ENCODE data around the gene NUDT3. TPM values are rescaled to one million over a fixed set of nuclear protein-coding genes. Genes with fewer than 3 reads are reported as not detected.

NUDT3 gene
- total and polyA plus RNA-seq, 4 donors: 9.0 to 38.5 (median 22.8) TPM

DNA sequence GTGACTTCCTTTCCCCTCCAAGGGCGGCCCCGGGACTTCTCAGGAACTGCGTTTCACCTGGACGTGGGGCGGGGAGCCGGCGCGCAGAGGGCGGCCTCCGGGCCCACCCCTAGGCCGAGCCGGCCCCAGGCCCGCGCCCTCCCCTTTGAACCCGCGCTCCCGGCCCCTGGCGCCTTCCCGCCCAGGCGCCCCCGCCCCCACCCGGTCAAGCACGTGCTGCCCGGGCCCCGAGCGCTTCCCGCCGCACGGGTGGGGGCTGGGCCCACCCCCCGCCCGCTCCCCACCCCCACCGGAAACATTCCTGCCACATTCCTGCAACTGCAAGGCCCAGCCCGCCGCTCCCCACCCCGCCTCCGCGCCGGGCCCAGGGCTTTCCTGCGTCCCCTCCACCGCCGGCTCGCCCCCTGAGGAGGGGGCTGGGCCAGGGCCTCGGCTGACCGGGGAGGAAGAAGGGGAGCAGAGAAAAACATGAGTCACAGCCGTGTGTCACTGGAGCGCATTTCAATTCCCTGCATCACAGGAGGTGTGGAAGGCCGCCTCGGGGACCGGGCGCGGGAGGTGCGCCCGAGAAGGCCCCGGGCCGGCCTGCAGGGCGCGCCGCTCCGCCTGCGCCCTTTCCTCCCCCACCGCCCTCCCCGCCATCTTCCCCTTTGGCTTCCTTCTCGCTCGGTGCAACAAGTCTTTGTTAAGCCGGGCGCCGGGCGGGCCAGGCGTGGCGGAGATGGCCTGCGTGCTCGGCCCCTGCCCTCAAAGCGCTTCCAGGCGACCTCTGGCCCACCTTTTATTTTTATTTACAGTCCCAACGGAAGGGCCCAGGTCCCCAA is 156.9 kb downstream of the NUDT3 start:
- Histone ChIP-seq H3K4me3 (peak overlapping the region; percentile 0), H3K4me1 (ENCODE audit: control insufficient read depth in 5 of 5, insufficient read depth in 5 of 5, low read length in 5 of 5) (peaks cover 0 to 20% (median 8%) of the 10 kb centered on the region in 5 donors), H3K9ac (ENCODE audit: insufficient read depth in 1 of 2, low read length in 2 of 2) (peak overlapping the region; percentile 19 to 49), H3K9me3 (ENCODE audit: control insufficient read depth in 4 of 4, insufficient read depth in 3 of 4, low read length in 3 of 4) (no peaks in the 10 kb centered on the region), H3K27ac (ENCODE audit: low read depth in 1 of 2, low read length in 1 of 2) (peak overlapping the region; percentile 21 to 94), H3K36me3 (ENCODE audit: control insufficient read depth in 4 of 4, insufficient read depth in 4 of 4, low read length in 4 of 4) (peaks cover 0 to 1% (median 0%) of the 10 kb centered on the region in 4 donors), H3K27me3 (ENCODE audit: control insufficient read depth in 3 of 3, insufficient read depth in 3 of 3, low read length in 2 of 3) (no peaks in the 10 kb centered on the region)
- TF ChIP-seq CTCF (IDR thresholded peaks at IDR 0.05; ENCODE audit: control extremely low read depth, extremely low read depth): no peak
- peak; percentile 51 for ATAC-seq (ENCODE audit: insufficient read depth, low FRiP score)
- peak; percentile 61 to 84 (median 79) for DNase-seq
- WGBS, 2 donors: 3 to 9% methylated on average over 30 to 75 of the region's 75 CpGs

DNA sequence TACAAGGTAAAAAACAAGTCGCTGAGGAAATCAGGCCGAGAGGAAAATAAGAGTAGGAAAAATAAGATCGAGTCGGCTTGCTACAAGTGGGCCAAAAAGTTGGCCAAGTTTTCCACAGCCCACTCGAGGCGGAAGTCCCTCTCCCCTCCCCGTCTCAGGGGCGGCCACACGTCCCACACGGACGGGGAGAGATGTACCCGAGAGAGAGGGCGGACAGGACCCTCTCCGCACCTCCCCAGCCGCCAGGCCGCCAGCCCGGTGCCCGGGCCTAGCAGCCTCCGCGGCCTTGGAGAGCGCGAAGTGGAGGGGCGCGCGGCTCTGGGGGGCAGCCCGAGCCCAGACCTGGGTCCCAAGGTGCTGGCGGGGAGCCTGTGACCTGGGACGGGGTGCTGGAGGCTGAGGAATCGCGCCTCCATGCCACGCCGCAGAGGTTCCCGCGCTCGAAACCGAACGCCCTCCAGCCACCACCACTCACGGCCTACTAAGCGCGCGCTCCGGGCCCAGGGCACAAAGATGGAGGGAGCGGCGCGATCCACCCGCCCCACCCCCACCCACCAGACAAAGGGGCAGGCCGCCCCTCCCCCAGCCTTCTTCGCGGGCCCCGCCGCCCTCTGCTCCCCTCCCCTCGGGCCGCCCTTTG is 157.7 kb downstream of the NUDT3 start:
- DNase-seq (no peak), ATAC-seq (ENCODE audit: insufficient read depth, low FRiP score) (no peak)
- H3K9ac ChIP-seq (ENCODE audit: insufficient read depth in 1 of 2, low read length in 2 of 2): peak overlapping the region in 1 of 2 donors; percentile 25
- H3K4me3 ChIP-seq: no peak overlapping the region
- no peaks in the 10 kb centered on the region for H3K27me3 ChIP-seq (ENCODE audit: control insufficient read depth in 3 of 3, insufficient read depth in 3 of 3, low read length in 2 of 3)
- TF ChIP-seq CTCF (IDR thresholded peaks at IDR 0.05; ENCODE audit: control extremely low read depth, extremely low read depth): no peak
- H3K27ac ChIP-seq (ENCODE audit: low read depth in 1 of 2, low read length in 1 of 2): peak overlapping the region in 1 of 2 donors; percentile 74
- H3K36me3 ChIP-seq (ENCODE audit: control insufficient read depth in 4 of 4, insufficient read depth in 4 of 4, low read length in 4 of 4): no peaks in the 10 kb centered on the region
- no peaks in the 10 kb centered on the region for H3K9me3 ChIP-seq (ENCODE audit: control insufficient read depth in 4 of 4, insufficient read depth in 3 of 4, low read length in 3 of 4)
- WGBS, 2 donors: 75 to 79% methylated on average over 48 to 53 of the region's 53 CpGs
- peaks cover 0 to 20% (median 8%) of the 10 kb centered on the region in 5 donors for H3K4me1 ChIP-seq (ENCODE audit: control insufficient read depth in 5 of 5, insufficient read depth in 5 of 5, low read length in 5 of 5)

GRCh38 chr6:34233867-34234266 is 158.6 kb downstream of the NUDT3 start:
- H3K36me3 ChIP-seq (ENCODE audit: control insufficient read depth in 4 of 4, insufficient read depth in 4 of 4, low read length in 4 of 4): no peaks in the 10 kb centered on the region
- no peak overlapping the region for H3K9ac ChIP-seq (ENCODE audit: insufficient read depth in 1 of 2, low read length in 2 of 2)
- no peak for ATAC-seq (ENCODE audit: insufficient read depth, low FRiP score)
- no peak for TF ChIP-seq CTCF (IDR thresholded peaks at IDR 0.05; ENCODE audit: control extremely low read depth, extremely low read depth)
- H3K27me3 ChIP-seq (ENCODE audit: control insufficient read depth in 3 of 3, insufficient read depth in 3 of 3, low read length in 2 of 3): no peaks in the 10 kb centered on the region
- H3K4me1 ChIP-seq (ENCODE audit: control insufficient read depth in 5 of 5, insufficient read depth in 5 of 5, low read length in 5 of 5): peaks cover 0 to 19% (median 8%) of the 10 kb centered on the region in 5 donors
- H3K4me3 ChIP-seq: no peak overlapping the region
- 93 to 96% methylated on average over 7 of the region's 7 CpGs for WGBS, 2 donors
- DNase-seq: no peak
- no peak overlapping the region for H3K27ac ChIP-seq (ENCODE audit: low read depth in 1 of 2, low read length in 1 of 2)
- H3K9me3 ChIP-seq (ENCODE audit: control insufficient read depth in 4 of 4, insufficient read depth in 3 of 4, low read length in 3 of 4): no peaks in the 10 kb centered on the region
